PC-3 (cell line): ENCODE data around the gene AKAP8L. TPM values are rescaled to one million over a fixed set of nuclear protein-coding genes. Genes with fewer than 3 reads are reported as not detected.

Experiments used
- ATAC-seq: fragments of 200-7000 bp; cut with Tn5 transposase; 2 replicates; pipeline ENCODE4 v1.9.1; 2020; ENCODE audit warnings: mild to moderate bottlenecking, moderate library complexity
- BruUV-seq: library from RNA; stranded (reverse); fragments of 400-500 nt; replicated peaks from 2 replicates; lab custom pipeline; 2021; lab: Mats Ljungman, UMichigan
- CTCF ChIA-PET: fragments of 300-600 bp; sonication (Branson Sonifier 250); formaldehyde crosslinking; loops from one replicate; lab custom pipeline; 2022; ENCODE audit warnings: antibody characterized with exemption; lab: Charles Lee
- POLR2A ChIA-PET: fragments of 300-600 bp; sonication (Branson Sonifier 250); formaldehyde crosslinking; loops from one replicate; lab custom pipeline; 2022; ENCODE audit warnings: antibody characterized with exemption; ENCODE audit not compliant: unreplicated experiment; lab: Charles Lee
- DNase-seq: peaks from one replicate; pipeline ENCODE4 v3.0.0-alpha.2; 2015
- H2AFZ ChIP-seq: fragments of 300-600 bp; sonication (generic); 2 replicates; pipeline ENCODE4 v1.6.0; 2016; ENCODE audit warnings: antibody characterized with exemption, low read length
- H3F3A ChIP-seq: fragments of 300-600 bp; sonication (generic); one replicate; pipeline ENCODE4 v1.6.0; 2017; ENCODE audit warnings: antibody characterized with exemption, low read length, control low read depth, mild to moderate bottlenecking; ENCODE audit not compliant: unreplicated experiment
- H3K27ac ChIP-seq: fragments of 300-600 bp; sonication (generic); 2 replicates; pipeline ENCODE4 v1.5.1; 2016; ENCODE audit warnings: mild to moderate bottlenecking, low read length
- H3K27me3 ChIP-seq: fragments of 300-600 bp; sonication (generic); 2 replicates; pipeline ENCODE4 v1.6.1; 2016; ENCODE audit warnings: low read length, mixed read lengths
- H3K36me3 ChIP-seq: fragments of 300-600 bp; sonication (generic); 2 replicates; pipeline ENCODE4 v1.6.1; 2016; ENCODE audit warnings: low read depth, mixed run types, low read length, mixed read lengths
- H3K4me1 ChIP-seq: fragments of 300-600 bp; sonication (generic); 2 replicates; pipeline ENCODE4 v1.5.1; 2016; ENCODE audit warnings: low read length; ENCODE audit not compliant: insufficient read depth
- H3K4me2 ChIP-seq: fragments of 300-600 bp; sonication (generic); 2 replicates; pipeline ENCODE4 v1.6.0; 2016; ENCODE audit warnings: low read length
- H3K4me3 ChIP-seq: fragments of 300-600 bp; sonication (generic); 2 replicates; pipeline ENCODE4 v1.5.1; 2016; ENCODE audit warnings: mild to moderate bottlenecking, low read length, mixed read lengths
- H3K79me2 ChIP-seq: fragments of 300-600 bp; sonication (generic); 2 replicates; pipeline ENCODE4 v1.6.1; 2017; ENCODE audit warnings: low read length, mixed read lengths
- H3K9ac ChIP-seq: fragments of 300-600 bp; sonication (generic); 2 replicates; pipeline ENCODE4 v1.6.0; 2016; ENCODE audit warnings: mild to moderate bottlenecking, low read length
- H3K9me2 ChIP-seq: fragments of 300-600 bp; sonication (generic); replicated peaks from 2 replicates; pipeline ENCODE4 v1.6.1; 2016; ENCODE audit warnings: mixed run types, low read length, mixed read lengths
- H3K9me3 ChIP-seq: fragments of 300-600 bp; sonication (generic); 2 replicates; pipeline ENCODE4 v1.6.1; 2016; ENCODE audit warnings: low read length, mixed read lengths
- H4K20me1 ChIP-seq: fragments of 300-600 bp; sonication (generic); 2 replicates; pipeline ENCODE4 v1.6.1; 2016; ENCODE audit warnings: low read length, mixed read lengths
- EZH2 ChIP-seq: fragments of 300-600 bp; sonication (generic); IDR thresholded peaks from one replicate; pipeline ENCODE4 v1.6.1; 2017; ENCODE audit warnings: antibody characterized with exemption, mild to moderate bottlenecking, low read length; ENCODE audit not compliant: unreplicated experiment
- EZH2phosphoT487 ChIP-seq: fragments of 300-600 bp; sonication (generic); IDR thresholded peaks from 2 replicates; pipeline ENCODE4 v1.6.1; 2018; ENCODE audit warnings: mild to moderate bottlenecking, antibody characterized with exemption, low read length, borderline replicate concordance
- intact Hi-C: fragments of 100-400 bp; cut with micrococcal nuclease; formaldehyde crosslinking; loops from 2 replicates; pipeline ENCODE4 v1.9.0; 2023
- total RNA-seq: library from RNA; depleted of rRNA; stranded (reverse); fragments of >200 nt; gene quantifications from 2 replicates; pipeline ENCODE4 v1.2.3, GENCODE V29; 2014
- TF ChIP-seq, protein P1 (sequence below): fragments of 300-600 bp; sonication (generic); conservative IDR thresholded peaks from 2 replicates; pipeline ENCODE4 v1.5.1; 2017; ENCODE audit warnings: antibody characterized with exemption, low read depth, mild to moderate bottlenecking, low read length

The AKAP8L gene
- total RNA-seq, 1 experiment from 2014 or later = 97.9 TPM

DNA sequence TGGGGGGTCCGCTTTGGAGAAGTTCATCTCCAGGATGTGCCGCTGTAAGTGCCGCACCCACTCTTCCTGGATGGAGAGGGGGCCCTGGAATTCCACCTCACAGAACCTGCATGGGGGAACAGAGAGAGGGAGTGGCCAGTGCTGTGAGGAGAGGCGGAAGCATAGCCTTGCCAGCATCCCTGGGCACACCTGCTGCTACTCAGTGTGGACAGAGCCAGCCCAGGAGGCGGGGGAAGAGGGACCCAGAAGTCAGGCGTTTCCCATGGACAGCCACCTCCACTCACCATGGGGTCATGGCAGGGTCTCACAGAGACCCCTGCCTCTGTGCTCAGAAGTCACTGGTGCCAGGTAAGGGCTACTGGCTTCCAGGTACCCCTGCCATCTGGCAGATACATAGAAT lies 4.3 kb upstream of the AKAP8L start:
- Histone ChIP-seq H2AFZ (no peak overlapping the region), H3K4me2 (no peak overlapping the region), H3K36me3 (peaks cover 51% of the 10 kb centered on the region), H3K4me3 (no peak overlapping the region), H3F3A (no peaks in the 10 kb centered on the region), H3K9me3 (no peaks in the 10 kb centered on the region), H3K79me2 (peaks cover 6% of the 10 kb centered on the region), H3K9me2 (no peaks in the 10 kb centered on the region), H3K4me1 (peaks cover 9% of the 10 kb centered on the region; the same call in 1 of the 2 replicates), H3K27me3 (no peaks in the 10 kb centered on the region), H3K27ac (no peak overlapping the region), H3K9ac (no peak overlapping the region), H4K20me1 (peaks cover 1% of the 10 kb centered on the region; the same call in 1 of the 2 replicates)
- POLR2A ChIA-PET = no interaction called here
- no peak for DNase-seq
- ATAC-seq = no peak
- TF ChIP-seq, protein P1, sequence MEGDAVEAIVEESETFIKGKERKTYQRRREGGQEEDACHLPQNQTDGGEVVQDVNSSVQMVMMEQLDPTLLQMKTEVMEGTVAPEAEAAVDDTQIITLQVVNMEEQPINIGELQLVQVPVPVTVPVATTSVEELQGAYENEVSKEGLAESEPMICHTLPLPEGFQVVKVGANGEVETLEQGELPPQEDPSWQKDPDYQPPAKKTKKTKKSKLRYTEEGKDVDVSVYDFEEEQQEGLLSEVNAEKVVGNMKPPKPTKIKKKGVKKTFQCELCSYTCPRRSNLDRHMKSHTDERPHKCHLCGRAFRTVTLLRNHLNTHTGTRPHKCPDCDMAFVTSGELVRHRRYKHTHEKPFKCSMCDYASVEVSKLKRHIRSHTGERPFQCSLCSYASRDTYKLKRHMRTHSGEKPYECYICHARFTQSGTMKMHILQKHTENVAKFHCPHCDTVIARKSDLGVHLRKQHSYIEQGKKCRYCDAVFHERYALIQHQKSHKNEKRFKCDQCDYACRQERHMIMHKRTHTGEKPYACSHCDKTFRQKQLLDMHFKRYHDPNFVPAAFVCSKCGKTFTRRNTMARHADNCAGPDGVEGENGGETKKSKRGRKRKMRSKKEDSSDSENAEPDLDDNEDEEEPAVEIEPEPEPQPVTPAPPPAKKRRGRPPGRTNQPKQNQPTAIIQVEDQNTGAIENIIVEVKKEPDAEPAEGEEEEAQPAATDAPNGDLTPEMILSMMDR = no peak
- no peak for TF ChIP-seq EZH2
- TF ChIP-seq EZH2phosphoT487 = no peak
- CTCF ChIA-PET = no interaction called here
- no TSS peak for BruUV-seq
- intact Hi-C loops = no loop called here

DNA sequence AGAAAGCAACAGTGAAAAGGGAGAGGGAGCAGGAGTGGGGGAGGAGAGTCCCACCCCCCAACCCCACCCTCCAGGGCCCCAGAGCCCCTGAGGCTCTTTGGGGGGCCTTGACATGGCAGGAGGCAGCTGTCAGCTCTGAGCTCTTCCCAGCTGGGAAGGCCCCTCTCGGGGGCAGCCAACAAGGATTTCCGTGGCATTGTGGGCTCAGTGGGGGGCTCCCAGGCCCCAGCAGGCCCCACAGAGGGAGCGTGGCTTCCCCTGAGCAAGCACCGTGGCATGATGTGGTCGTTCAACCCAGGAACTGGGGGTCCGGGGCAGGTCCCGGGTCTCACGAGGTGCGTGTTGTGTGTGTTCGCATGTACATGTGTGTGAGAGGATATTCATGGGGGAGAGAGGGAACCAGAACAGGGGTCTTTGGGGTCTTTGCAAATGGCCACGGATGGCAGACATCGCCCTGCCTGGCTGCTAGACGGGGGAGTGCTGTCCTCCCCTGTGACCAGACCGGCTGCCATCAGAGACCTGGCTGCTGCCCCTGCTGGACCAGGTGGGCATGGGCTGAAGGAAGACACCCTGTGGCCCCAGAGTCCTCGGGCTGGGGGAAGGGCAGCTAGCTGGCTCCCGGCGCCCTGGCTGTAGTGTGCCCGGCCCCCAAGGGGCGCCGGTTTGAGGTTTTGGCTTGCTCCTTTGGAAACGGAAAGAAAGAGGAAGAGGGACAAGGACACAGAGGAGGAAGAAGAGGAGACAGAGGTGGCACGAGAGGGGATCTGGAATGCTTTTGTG lies 3.7 kb upstream of the AKAP8L start:
- no TSS peak for BruUV-seq
- CTCF ChIA-PET = no interaction called here

More for the DNA sequence above, 3.7 kb upstream of the AKAP8L start:
- TF ChIP-seq EZH2 (no peak), EZH2phosphoT487 (no peak)
- TF ChIP-seq, protein P1 = no peak
- Histone ChIP-seq H3K9me2 (no peaks in the 10 kb centered on the region), H3K79me2 (peaks cover 13% of the 10 kb centered on the region), H3F3A (no peaks in the 10 kb centered on the region), H3K9ac (no peak overlapping the region), H3K9me3 (no peaks in the 10 kb centered on the region), H4K20me1 (peaks cover 8% of the 10 kb centered on the region), H3K27me3 (no peaks in the 10 kb centered on the region), H3K4me3 (no peak overlapping the region), H3K4me2 (no peak overlapping the region), H3K4me1 (peaks cover 11% of the 10 kb centered on the region; the same call in 1 of the 2 replicates), H2AFZ (no peak overlapping the region), H3K36me3 (peaks cover 45% of the 10 kb centered on the region), H3K27ac (no peak overlapping the region)
- POLR2A ChIA-PET = no interaction called here
- ATAC-seq = no peak
- intact Hi-C loops = no loop called here
- DNase-seq = no peak
